A549 (cell line): ENCODE results near the gene STX16. TPM values are rescaled to one million over a fixed set of nuclear protein-coding genes. Genes with fewer than 3 reads are reported as not detected.

Experiments
- ATAC-seq, 2 experiments: fragments of 200-7000 bp in 1 of 2; fragments of >200 bp in 1 of 2; cut with Nextera tagmentation in 1 of 2; cut with Tn5 transposase in 1 of 2; 3 replicates each; pipeline versions ENCODE4 v1.8.0 to v1.9.1; 2018 to 2020; ENCODE audit warnings: mild to moderate bottlenecking in 1 of 2, moderate library complexity in 1 of 2
- CTCF ChIA-PET: fragments of 300-600 bp; sonication (Branson Sonifier 250); formaldehyde crosslinking; extraction: SDS; loops from one replicate; lab custom pipeline; 2021; ENCODE audit warnings: antibody characterized with exemption, inconsistent platforms; lab: Yijun Ruan, JAX
- POLR2A ChIA-PET: fragments of 350-600 bp; formaldehyde crosslinking; extraction: SDS; loops from one replicate; lab custom pipeline; 2021; ENCODE audit warnings: antibody characterized with exemption, inconsistent platforms; lab: Yijun Ruan, JAX
- DNase-seq, 2 experiments: peaks; one replicate each; pipeline versions ENCODE4 v3.0.0 to v3.0.0-alpha.2; 2011 to 2016; ENCODE audit warnings: low read depth in 1 of 2, low spot score in 1 of 2
- FAIRE-seq: peaks from 2 replicates; lab custom pipeline; 2011; peaks lifted over from hg19 to GRCh38; lab: Jason Lieb, UNC
- H3K27ac ChIP-seq, 2 experiments: fragments of >200 bp; sonication (Bioruptor Twin); formaldehyde crosslinking; 3 replicates each; pipeline ENCODE4 v1.5.1; 2016 to 2017
- H3K4me1 ChIP-seq: fragments of >200 bp; sonication (Bioruptor Twin); formaldehyde crosslinking; 3 replicates; pipeline ENCODE4 v1.6.1; 2016
- H3K4me2 ChIP-seq: fragments of >200 bp; sonication (Bioruptor Twin); formaldehyde crosslinking; 3 replicates; pipeline ENCODE4 v1.6.1; 2016
- H3K4me3 ChIP-seq: fragments of >200 bp; sonication (Bioruptor Twin); formaldehyde crosslinking; 3 replicates; pipeline ENCODE4 v1.5.1; 2016
- H3K9me3 ChIP-seq: fragments of >200 bp; sonication (Bioruptor Twin); formaldehyde crosslinking; 3 replicates; pipeline ENCODE4 v1.6.1; 2016
- BCL3 ChIP-seq: fragments of >200 bp; sonication (Bioruptor Twin); formaldehyde crosslinking; IDR thresholded peaks from 3 replicates; pipeline ENCODE4 v1.6.1; 2016
- CBX8 ChIP-seq: fragments of 200-600 bp; sonication (generic); IDR thresholded peaks from 2 replicates; pipeline ENCODE4 v1.6.1; 2016
- EP300 ChIP-seq, 2 experiments: fragments of >200 bp; sonication (Bioruptor Twin); formaldehyde crosslinking; IDR thresholded peaks; 2 replicates in 1 of 2; 3 replicates in 1 of 2; pipeline ENCODE4 v1.6.1; 2016 to 2017
- HMGXB4 ChIP-seq: fragments of 250-450 bp; sonication (Bioruptor Pico); IDR thresholded peaks from 2 replicates; pipeline ENCODE4 v1.5.0; 2021; ENCODE audit warnings: mild to moderate bottlenecking, moderate library complexity, borderline replicate concordance
- HOXB13 ChIP-seq: fragments of 250-450 bp; sonication (Bioruptor Pico); IDR thresholded peaks from 2 replicates; pipeline ENCODE4 v1.5.0; 2020; ENCODE audit warnings: low read depth, mild to moderate bottlenecking, moderate library complexity
- JUNB ChIP-seq: fragments of >200 bp; sonication (Bioruptor Twin); formaldehyde crosslinking; IDR thresholded peaks from 2 replicates; pipeline ENCODE4 v1.6.1; 2016
- KDM1A ChIP-seq: fragments of 200-600 bp; sonication (generic); IDR thresholded peaks from 2 replicates; pipeline ENCODE4 v1.6.1; 2016; ENCODE audit warnings: low read depth, mild to moderate bottlenecking
- KDM5A ChIP-seq: fragments of 200-600 bp; sonication (generic); IDR thresholded peaks from 2 replicates; pipeline ENCODE4 v1.6.1; 2016; ENCODE audit warnings: antibody characterized with exemption, mild to moderate bottlenecking
- MAFK ChIP-seq: fragments of 450-650 bp; IDR thresholded peaks from 2 replicates; pipeline ENCODE4 v1.6.1; 2014; ENCODE audit not compliant: partially characterized antibody
- MAX ChIP-seq: IDR thresholded peaks from 2 replicates; pipeline ENCODE4 v1.6.1; 2012
- NPAS2 ChIP-seq: fragments of 250-450 bp; sonication (Bioruptor Pico); IDR thresholded peaks from 2 replicates; pipeline ENCODE4 v1.8.0; 2022; ENCODE audit warnings: mild to moderate bottlenecking, moderate library complexity, borderline replicate concordance
- NR3C1 ChIP-seq: fragments of >200 bp; sonication (Bioruptor Twin); formaldehyde crosslinking; IDR thresholded peaks from 3 replicates; pipeline ENCODE4 v1.6.1; 2017
- PHF8 ChIP-seq: fragments of 200-600 bp; sonication (generic); IDR thresholded peaks from 2 replicates; pipeline ENCODE4 v1.6.1; 2016; ENCODE audit warnings: low read depth, mild to moderate bottlenecking, antibody characterized with exemption, moderate library complexity, borderline replicate concordance
- POLR2AphosphoS2 ChIP-seq: conservative IDR thresholded peaks from 2 replicates; pipeline ENCODE4 v1.6.1; 2012; ENCODE audit warnings: low read length, improper control_type of control experiment, inconsistent platforms
- RCOR1 ChIP-seq: fragments of 150-350 bp; IDR thresholded peaks from 2 replicates; pipeline ENCODE4 v1.6.1; 2014; ENCODE audit warnings: antibody characterized with exemption, low read length, low read depth
- RFX5 ChIP-seq: fragments of 450-650 bp; IDR thresholded peaks from 2 replicates; pipeline ENCODE4 v1.7.1; 2014; ENCODE audit warnings: antibody characterized with exemption, mild to moderate bottlenecking, moderate library complexity
- RNF2 ChIP-seq: fragments of 200-600 bp; sonication (generic); IDR thresholded peaks from 2 replicates; pipeline ENCODE4 v1.6.1; 2016; ENCODE audit warnings: low read depth, mild to moderate bottlenecking, antibody characterized with exemption, moderate library complexity, borderline replicate concordance
- USF2 ChIP-seq: fragments of 450-650 bp; IDR thresholded peaks from 2 replicates; pipeline ENCODE4 v1.6.1; 2014; ENCODE audit warnings: antibody characterized with exemption
- WGBS: methylation state at CpG from one replicate; pipeline ENCODE4 v1.1.6; 2017; ENCODE audit errors: missing lambda C conversion rate; 5-methylcytosine and 5-hydroxymethylcytosine counted together
- polyA plus RNA-seq, 4 experiments: library from polyadenylated mRNA; depleted of rRNA in 3 of 4; stranded (reverse); fragments of >200 nt; fragmentation: RNase III in 1 of 4; extraction: RNeasy Plus Mini Kit Qiagen cat#74134 plus additional on column Dnase treatment in 1 of 4; gene quantifications; 2 replicates in 3 of 4; 3 replicates in 1 of 4; pipeline ENCODE4 v1.2.3, GENCODE V29; 2011 to 2017

STX16 gene
- polyA plus RNA-seq, 2 of the 4 experiments (the other 2 are of a cell fraction), result 68.5 to 71.6 TPM

- TF ChIP-seq BCL3, result no peak
These were observed 57.3 kb downstream of the STX16 start (continued) for GRCh38 chr20:58708246-58708931.

- H3K9me3 ChIP-seq, result no peaks in the 10 kb centered on the region
- no peak overlapping the region for H3K4me3 ChIP-seq
- ATAC-seq, result no peak
- no peaks in the 10 kb centered on the region for H3K4me1 ChIP-seq
- H3K4me2 ChIP-seq, result no peak overlapping the region
- ChIA-PET POLR2A (no interaction called here), CTCF (interaction anchor here (0.9 kb wide), 1 partner anchor 24 kb away, joined by 3 read pairs; no protein-coding TSS in a partner anchor)
- 78% methylated on average over 8 of the region's 9 CpGs for WGBS
- FAIRE-seq, result no peak
- no peak for TF ChIP-seq KDM1A
- TF ChIP-seq POLR2AphosphoS2, result no peak
- no peak for TF ChIP-seq USF2
- no peak for TF ChIP-seq MAX
- TF ChIP-seq RFX5, result no peak
- TF ChIP-seq RNF2, result no peak
- no peak for TF ChIP-seq EP300 (IDR thresholded peaks at IDR 0.05)
- TF ChIP-seq NR3C1, result no peak
- no peak for TF ChIP-seq NPAS2 (CRISPR knock-in tag)
- no peak for TF ChIP-seq HOXB13
- no peak for TF ChIP-seq RCOR1
- TF ChIP-seq CBX8, result no peak
- TF ChIP-seq PHF8, result no peak
- no peak overlapping the region for H3K27ac ChIP-seq
- no peak for DNase-seq
These were observed 58.1 kb downstream of the STX16 start for GRCh38 chr20:58709013-58709702.

- 87% methylated on average over 4 of the region's 4 CpGs for WGBS
- CTCF ChIA-PET, result no interaction called here
These were observed 58.6 kb downstream of the STX16 start for GRCh38 chr20:58709703-58710039.

More at GRCh38 chr20:58709703-58710039, 58.6 kb downstream of the STX16 start:
- ATAC-seq (no peak), FAIRE-seq (no peak), DNase-seq (no peak)
- Histone ChIP-seq H3K4me1 (no peaks in the 10 kb centered on the region), H3K4me3 (no peak overlapping the region), H3K27ac (no peak overlapping the region), H3K9me3 (no peaks in the 10 kb centered on the region), H3K4me2 (no peak overlapping the region)
- TF ChIP-seq KDM5A, result no peak
- no peak for TF ChIP-seq JUNB
- peak; percentile 56 for TF ChIP-seq MAFK
- no peak for TF ChIP-seq HMGXB4
- POLR2A ChIA-PET, result no interaction called here
